Neural progenitor cell (in vitro differentiated cells): Measurements from ENCODE around the gene COL8A2.

ENCODE experiments used
- CTCF ChIP-seq: fragments of 200-600 bp; sonication (generic); IDR thresholded peaks from 2 replicates; pipeline ENCODE4 v1.5.1; 2017; ENCODE audit warnings: antibody characterized with exemption, mild to moderate bottlenecking
- EZH2 ChIP-seq: fragments of 200-600 bp; sonication (generic); IDR thresholded peaks from 2 replicates; pipeline ENCODE4 v1.6.1; 2017; ENCODE audit warnings: antibody characterized with exemption, mild to moderate bottlenecking, moderate library complexity
- EZH2phosphoT487 ChIP-seq: fragments of 200-600 bp; sonication (generic); IDR thresholded peaks from 2 replicates; pipeline ENCODE4 v1.6.1; 2017; ENCODE audit warnings: antibody characterized with exemption

GRCh38 chr1:36172017-36172747 lies 47.2 kb upstream of the COL8A2 start:
- TF ChIP-seq CTCF (no peak), EZH2 (no peak), EZH2phosphoT487 (no peak)
